Brain microvascular endothelial cell (primary cell): ENCODE data around the gene TAF10.
A peak's percentile ranks its signal among the peaks of the same experiment; 100 is the strongest.

Experiments
- DNase-seq: peaks from one replicate; pipeline ENCODE4 v3.0.0-alpha.2; 2020
- H3K27ac ChIP-seq: fragments of 250-450 bp; sonication (Bioruptor Pico); 2 replicates; pipeline ENCODE4 v1.5.1; 2020; ENCODE audit warnings: mild to moderate bottlenecking, moderate library complexity
- H3K27me3 ChIP-seq: fragments of 250-450 bp; sonication (Bioruptor Pico); replicated peaks from 2 replicates; pipeline ENCODE4 v1.5.1; 2020; ENCODE audit warnings: mild to moderate bottlenecking
- H3K36me3 ChIP-seq: fragments of 250-450 bp; sonication (Bioruptor Pico); replicated peaks from 2 replicates; pipeline ENCODE4 v1.5.1; 2020; ENCODE audit warnings: mild to moderate bottlenecking
- H3K4me3 ChIP-seq: 2 replicates; pipeline ENCODE4 v1.5.1; 2011; ENCODE audit warnings: low read depth, mild to moderate bottlenecking, control low read depth, low read length, moderate library complexity
- CTCF ChIP-seq: IDR thresholded peaks from 2 replicates; pipeline ENCODE4 v1.5.1; 2011; ENCODE audit warnings: low read depth, mild to moderate bottlenecking, moderate library complexity, low read length, control low read depth, inconsistent platforms; ENCODE audit errors: missing control alignments
- in situ Hi-C: cut with HindIII; loops from 2 replicates; pipeline ENCODE4 v1.10.0; 2017; ENCODE audit warnings: low sequenced_read_pairs, low pct_ligation_motif_present

TAF10 gene

GRCh38 chr11:6574816-6575715 is 37.0 kb downstream of the TAF10 start:
- no peak for DNase-seq
- in situ Hi-C loops: no loop called here
- Histone ChIP-seq H3K27ac (no peak overlapping the region), H3K4me3 (no peak overlapping the region), H3K36me3 (no peaks in the 10 kb centered on the region), H3K27me3 (no peaks in the 10 kb centered on the region)
- no peak for TF ChIP-seq CTCF

- Histone ChIP-seq H3K4me3 (no peak overlapping the region), H3K27ac (no peak overlapping the region), H3K36me3 (no peaks in the 10 kb centered on the region), H3K27me3 (no peaks in the 10 kb centered on the region)
- in situ Hi-C loops: no loop called here
- no peak for TF ChIP-seq CTCF
- DNase-seq: peak; percentile 42
Measured at GRCh38 chr11:6572215-6572614, 39.8 kb downstream of the TAF10 start.

- no peaks in the 10 kb centered on the region for H3K27me3 ChIP-seq
- in situ Hi-C loops: no loop called here
- H3K36me3 ChIP-seq: no peaks in the 10 kb centered on the region
- TF ChIP-seq CTCF: no peak
- H3K4me3 ChIP-seq: no peak overlapping the region
- DNase-seq: no peak
- no peak overlapping the region for H3K27ac ChIP-seq
Measured at GRCh38 chr11:6571434-6572008, 40.5 kb downstream of the TAF10 start.

- in situ Hi-C loops: no loop called here
- TF ChIP-seq CTCF: peak; percentile 5
- H3K36me3 ChIP-seq: no peaks in the 10 kb centered on the region
- H3K27me3 ChIP-seq: no peaks in the 10 kb centered on the region
- H3K27ac ChIP-seq: no peak overlapping the region
- DNase-seq: no peak
- H3K4me3 ChIP-seq: no peak overlapping the region
Measured at GRCh38 chr11:6570691-6571427, 41.2 kb downstream of the TAF10 start.

GRCh38 chr11:6569706-6570105 is 42.3 kb downstream of the TAF10 start:
- in situ Hi-C loops: no loop called here
- no peak overlapping the region for H3K27ac ChIP-seq

More at GRCh38 chr11:6569706-6570105, 42.3 kb downstream of the TAF10 start:
- H3K4me3 ChIP-seq: no peak overlapping the region
- no peak for TF ChIP-seq CTCF
- H3K27me3 ChIP-seq: no peaks in the 10 kb centered on the region
- DNase-seq: no peak
- H3K36me3 ChIP-seq: no peaks in the 10 kb centered on the region
